Amygdala (tissue), 56 donors: ENCODE data around the gene CISH.
A peak's percentile ranks its signal among the peaks of the same experiment; 100 is the strongest.

Source experiments
- DNase-seq, 56 donors: peaks; one replicate each; lab custom pipeline; 2025; lab: John Stamatoyannopoulos, UW

The CISH gene

DNA sequence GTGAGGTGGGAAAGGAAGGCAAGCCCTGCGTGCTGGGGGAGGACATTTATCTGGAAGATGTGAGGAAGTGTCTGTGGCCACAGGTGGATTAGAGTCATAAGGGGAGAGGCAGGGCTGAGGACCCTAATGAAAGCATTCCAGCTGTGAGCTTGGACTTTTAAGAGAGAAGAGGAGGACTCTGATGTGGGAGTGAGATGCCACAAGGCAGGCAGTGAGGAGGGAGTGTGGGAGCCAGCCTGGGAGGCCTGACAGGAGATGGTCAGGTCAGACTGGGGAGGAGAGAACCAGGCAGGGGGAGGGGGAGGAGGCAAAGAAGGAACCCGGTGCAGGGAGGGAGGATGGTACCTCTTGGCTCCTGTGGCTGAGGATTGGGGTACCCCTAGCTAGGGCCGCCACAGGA lies 26.4 kb upstream of the CISH start:
- no peak for DNase-seq

DNA sequence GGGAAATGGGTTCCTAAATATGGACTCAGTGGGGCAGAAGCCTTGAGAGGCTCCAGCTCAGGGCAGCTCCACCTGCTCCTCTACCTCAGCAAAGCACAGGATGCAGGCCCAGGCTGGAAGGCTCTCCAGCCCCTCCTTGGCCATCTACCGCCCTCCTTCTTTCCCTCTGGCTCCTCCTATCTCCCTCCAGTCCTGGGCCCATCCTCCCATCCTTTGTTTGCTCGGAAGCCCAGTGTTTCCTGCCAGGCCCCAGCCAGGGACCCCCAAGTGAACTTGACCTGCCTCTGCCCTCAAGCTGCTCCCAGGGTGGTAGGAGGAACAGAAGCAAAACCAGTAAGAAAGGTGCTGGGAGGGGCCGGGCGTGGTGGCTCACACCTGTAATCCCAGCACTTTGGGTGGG lies 25.4 kb upstream of the CISH start:
- no peak for DNase-seq

DNA sequence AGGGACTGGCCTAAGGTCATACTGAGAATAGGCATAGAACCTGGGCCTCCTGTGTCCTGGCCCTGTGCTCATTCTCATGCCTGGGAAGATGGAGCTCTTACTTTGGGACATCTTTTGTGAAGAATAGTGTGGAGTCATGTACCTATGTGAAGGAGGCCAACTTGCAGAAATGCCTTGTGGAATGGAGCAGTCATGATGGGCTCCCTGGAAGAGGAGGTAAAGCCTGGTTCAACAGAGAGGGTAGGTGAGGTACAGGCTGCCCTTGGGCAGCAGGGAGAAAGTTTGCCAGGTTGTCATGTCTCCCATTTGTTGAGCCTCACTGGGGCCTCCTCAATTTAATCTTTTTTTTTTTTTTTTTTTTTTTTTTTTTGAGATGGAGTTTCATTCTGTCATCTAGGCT lies 23.5 kb upstream of the CISH start:
- DNase-seq = no peak

DNA sequence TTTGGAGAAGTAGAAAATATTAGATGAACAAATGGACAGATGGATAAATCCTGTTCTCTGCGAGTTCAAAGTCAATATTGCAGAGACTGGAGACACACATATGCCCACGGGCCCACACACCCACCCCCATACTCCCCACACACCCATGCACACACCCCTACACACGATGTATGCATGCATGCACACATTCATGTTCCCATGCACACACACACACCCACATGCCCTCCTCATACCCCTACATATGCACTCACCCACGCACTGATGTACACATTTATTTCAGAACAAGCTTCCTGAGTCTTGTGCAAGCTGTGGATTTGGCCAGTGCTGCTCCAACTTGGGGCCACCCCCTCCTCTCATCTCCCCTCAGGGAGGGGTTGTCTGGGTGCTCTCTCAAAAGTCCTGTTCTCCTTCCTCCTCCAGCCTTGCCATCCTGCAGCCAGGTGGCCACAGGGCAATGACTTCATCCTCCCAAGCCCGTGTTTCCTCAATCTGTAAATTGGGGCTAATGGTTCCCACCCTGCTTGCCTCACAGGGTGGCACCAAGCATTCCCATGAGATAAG lies 21.7 kb upstream of the CISH start:
- no peak for DNase-seq

DNA sequence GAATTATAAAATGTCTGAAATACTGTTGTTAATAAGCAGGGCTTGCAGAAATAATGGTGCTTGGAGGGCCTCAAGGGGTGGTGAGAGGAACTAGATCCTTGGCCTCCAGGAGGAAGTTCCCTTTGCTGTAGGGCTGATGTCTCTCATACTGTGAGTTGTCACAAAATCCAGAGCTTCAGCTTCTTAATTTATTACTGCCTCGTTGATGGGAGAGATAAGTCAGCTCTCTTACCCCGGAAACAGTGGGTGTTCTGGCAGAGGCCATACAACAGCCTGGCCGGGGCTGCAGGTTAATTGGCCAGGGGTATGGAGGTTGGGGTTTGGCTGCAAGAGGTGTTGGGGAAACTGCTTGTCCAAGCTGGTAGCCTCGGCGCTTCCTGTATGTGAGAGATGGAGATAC lies 20.9 kb upstream of the CISH start:
- DNase-seq = no peak

DNA sequence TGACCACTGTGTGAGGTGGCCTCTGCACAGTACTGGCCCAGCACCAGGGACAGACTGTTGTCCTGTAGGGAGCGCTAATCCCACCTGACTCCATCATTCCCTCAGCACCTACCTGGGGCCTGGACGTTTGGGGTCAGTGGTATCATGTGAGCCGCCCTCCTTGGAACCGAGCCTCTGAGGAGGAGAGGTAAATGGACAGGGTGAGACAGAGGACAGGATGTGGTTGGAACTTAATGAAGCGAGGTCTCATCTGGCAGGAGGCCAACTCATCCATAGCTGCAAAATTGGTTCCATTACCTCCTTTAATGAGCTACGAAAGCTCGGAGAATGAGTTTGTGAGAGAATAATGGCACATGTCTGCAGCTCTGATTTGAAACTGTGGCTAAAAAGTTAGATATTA lies 19.3 kb upstream of the CISH start:
- DNase-seq = no peak

DNA sequence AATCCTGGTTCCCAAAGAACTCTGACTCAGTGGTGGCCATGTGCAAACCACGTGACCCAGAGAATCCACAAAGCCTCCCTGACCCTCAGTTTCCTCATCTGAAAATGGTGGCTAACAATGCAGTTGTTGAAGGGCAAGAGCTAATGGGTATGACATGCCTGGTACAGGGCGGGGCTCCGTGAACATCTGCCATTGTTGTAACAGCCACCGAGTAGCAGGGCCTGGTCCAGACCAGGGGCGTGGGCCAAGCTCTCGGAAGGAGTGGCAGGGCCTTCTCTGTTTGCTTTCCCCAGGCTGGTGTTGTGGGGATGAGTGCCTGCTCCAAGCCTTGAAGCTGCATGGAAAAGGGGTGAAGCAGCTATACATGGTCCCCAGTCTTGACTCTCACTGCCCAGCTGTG lies 18.8 kb upstream of the CISH start:
- no peak for DNase-seq

DNA sequence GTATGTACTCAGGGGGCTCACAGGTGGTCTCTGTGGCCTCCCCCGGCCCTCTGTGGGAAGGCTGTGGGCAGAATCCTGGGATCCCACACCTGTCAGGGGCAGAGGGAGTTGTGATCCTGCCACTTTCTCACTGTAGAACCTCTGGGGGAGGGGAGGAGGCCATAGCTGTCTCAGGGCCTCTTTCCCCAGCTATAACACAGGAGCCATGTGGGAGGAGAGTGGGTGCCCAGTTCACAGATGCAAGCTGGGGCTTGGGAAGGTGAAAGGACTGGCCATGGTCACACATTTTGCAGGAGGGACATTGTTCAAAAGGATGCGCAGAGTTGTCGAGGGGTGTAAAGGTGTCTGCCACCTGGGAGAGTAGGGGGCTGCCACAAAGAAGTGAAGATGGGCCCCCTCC lies 17.0 kb upstream of the CISH start:
- DNase-seq = no peak

DNA sequence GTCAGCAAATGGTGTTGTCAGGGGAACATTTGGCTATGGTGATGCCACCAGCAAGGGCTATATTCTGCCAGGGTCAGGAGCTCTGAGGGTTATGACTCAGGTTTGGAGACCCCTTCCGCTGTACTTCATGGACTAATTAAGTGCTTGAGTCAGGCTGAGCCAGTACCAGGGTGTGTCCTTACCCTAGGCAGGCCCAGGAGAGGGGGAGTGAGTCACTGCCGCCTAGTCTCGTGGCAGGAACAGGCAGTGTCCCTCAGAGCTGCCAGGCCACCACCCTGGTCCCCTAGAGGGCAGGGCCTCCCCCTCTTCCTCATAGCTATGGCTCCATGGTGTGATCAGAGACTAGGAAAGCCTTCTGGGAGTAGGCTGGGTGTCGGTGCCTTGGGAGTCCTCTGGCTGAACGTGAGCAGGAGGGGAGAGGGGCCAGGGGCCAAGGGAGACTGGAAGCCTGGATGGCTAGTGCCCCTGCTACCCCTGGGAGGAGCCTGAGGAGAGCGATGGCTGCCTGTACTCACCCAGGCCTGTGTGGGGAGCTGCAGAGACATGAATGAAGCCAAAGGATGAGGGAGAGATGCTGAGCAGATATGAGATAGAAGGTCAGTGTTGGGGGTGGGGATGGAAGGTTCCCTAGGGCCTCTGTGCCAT lies 16.0 kb upstream of the CISH start:
- peak in 25 of 56 donors; percentile 6 to 57 (median 27) for DNase-seq

DNA sequence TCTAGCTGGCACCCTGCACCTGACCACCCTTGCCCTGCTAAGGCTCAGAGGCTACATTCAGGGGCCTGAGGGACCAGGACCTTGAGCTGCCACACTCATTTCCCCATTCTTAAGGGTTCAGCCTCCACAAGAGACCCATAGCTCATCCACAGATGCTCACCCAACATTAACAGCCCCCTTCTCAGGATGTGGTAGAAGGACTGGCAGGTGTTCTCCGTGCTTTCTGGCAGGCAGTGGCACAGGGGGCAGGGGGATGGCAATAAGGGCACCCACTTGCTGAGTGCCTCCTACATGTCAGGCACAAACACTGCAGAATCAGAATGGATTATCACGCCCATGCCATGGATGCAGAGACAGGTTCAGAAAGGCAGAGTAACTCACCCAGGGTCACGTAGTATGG lies 14.8 kb upstream of the CISH start:
- DNase-seq = no peak

DNA sequence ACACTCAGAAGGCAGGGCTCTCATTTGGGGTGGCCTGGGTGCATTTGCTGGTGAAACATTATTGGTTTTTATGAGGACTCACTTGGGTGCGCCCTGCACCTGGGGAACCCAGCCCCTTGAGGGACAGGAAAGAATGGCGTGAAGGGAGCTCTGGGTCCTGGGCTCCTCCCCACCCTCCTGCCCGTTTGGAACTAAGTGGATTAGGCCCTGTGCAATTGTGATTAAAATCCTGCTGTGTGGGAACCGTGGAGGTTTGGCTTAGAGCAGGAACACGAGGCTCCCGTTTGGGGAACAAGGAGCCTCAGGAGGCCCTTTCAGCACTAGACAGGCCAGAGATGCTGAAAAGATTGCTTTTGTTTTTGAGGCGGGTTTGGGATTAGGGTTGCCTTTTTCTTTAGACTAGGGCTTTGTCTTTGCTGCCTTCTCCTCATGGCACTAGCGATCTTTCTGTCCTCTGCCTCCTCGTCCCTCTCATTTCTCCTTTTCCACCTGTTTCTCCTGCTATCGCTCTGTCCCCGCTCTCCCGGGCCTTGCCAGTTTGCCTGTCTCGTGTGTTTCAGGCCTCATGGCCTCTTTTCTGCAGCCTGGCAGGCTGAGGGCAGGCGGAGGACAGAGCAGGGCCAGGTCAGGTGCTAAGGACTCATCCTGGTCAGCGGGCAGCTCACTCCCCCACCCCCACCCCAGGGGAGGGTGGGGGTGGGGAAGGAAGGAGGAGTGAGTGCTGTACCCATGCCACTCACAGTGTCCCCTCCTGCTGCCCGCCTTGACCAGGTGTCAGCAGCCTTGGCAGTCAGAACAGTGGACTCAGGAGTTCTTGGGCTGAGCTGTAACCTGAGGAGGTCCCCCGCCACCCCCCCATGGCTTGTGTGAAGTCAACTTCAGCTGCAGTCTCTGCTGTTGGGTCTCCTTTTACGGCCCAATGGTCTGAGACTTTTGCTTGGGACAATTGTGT lies 13.9 kb upstream of the CISH start:
- DNase-seq = no peak

DNA sequence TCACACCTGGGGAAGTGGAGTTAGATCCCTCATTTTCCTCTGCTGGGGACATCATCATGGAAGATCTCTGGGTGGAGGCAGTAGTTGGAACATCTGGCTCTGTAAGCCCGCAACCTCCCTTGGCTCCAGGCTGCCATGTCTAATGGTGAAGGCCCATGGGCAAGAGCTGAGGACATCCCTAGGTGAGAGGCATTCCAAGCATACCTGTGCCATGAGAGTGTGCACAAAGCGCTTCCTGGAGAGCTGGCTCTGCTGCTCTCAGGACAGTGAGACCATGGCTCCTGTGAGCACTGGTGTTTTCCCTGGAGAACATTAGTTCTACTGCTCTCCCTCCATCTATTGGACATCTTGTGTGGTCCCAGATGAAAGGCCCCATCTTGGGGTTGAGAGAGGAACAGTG lies 13.1 kb upstream of the CISH start:
- no peak for DNase-seq

DNA sequence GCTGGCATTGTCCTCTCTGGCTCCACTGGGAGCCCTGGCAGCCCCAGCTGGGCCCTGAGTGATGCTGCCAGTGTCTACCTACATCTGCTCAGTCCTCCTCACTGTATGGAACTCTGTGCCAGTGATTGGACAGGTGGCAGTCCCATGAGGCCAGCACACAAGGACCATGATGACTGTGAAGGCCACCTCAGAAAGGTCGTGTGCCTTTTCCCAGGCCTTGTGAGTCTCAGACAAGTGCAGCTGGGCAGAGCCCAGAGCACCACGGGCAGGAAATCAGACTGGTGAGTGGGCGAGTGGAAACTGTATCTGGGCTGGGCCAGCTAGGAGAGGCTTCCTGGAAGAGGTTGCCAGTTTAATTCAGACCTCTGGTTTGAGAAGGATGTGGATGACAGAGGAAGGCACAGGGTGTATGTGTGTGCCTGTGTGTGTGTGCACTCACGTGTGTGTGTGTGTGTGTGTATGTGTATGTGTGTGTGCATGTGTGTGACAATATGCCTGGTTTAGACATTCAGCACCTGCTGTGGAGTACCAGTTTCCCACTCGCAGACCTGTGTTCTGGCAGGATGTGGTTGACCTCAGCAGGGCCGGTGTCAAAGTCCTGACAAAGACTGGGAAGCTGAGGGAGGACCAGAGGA lies 12.4 kb upstream of the CISH start:
- no peak for DNase-seq

DNA sequence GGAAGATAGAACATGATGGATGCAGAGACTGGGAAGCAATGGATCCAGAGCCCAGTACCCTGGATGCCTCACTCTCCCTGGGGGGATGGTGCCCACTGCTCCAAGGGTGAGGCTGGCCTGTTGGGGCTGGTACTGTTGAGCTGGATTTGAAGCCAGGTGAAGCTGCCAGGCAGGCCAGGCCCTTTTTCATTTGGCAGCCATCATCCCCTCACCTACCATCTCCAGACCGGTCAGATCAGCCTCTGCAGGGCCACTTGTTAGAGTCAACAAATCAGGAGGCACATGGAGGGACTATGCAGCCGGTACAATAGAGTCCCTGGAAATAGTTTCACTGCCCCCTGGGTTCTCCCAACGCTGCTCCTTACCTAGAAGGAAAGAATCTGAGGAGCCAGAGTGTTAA lies 11.3 kb upstream of the CISH start:
- no peak for DNase-seq

DNA sequence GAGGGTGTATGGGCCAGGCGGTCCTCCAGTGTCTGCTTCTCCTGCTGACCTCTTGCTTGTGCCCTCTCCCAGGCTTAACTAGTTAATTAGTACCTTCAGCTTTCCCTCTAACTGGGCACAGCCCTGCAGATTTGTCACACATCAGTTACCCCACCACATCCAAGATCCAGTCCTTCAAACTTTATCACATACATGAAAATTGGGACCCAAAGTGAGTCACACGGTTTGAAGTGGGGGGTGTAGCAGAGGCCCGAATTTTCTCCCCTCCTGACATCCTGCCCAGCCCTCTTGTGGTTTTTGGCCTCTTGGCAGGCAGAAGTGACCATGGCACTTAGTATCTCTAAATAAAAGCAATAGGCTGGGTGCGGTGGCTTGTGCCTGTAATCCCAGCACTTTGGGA lies 9.2 kb upstream of the CISH start:
- DNase-seq = no peak

DNA sequence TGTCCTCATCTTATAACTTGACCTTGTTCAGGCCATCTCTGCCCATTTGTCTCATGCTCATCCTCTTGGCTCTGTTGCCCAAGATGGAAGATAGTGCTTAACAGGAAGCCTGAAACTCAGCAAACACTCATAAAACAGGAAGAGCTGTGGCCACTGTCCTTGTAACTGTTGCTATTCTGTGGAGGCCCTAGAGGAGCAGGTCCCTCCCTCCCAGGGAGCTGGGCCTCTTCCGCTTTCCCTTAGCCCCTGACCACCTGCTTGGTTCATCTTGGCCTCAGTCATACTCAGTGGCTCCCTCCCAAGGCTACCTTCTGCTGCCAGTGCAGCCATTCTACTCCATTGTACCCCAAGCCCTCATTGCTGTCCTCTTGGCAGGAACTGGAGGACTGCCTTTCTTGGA lies 8.8 kb upstream of the CISH start:
- peak in 23 of 56 donors; percentile 8 to 68 (median 31) for DNase-seq

DNA sequence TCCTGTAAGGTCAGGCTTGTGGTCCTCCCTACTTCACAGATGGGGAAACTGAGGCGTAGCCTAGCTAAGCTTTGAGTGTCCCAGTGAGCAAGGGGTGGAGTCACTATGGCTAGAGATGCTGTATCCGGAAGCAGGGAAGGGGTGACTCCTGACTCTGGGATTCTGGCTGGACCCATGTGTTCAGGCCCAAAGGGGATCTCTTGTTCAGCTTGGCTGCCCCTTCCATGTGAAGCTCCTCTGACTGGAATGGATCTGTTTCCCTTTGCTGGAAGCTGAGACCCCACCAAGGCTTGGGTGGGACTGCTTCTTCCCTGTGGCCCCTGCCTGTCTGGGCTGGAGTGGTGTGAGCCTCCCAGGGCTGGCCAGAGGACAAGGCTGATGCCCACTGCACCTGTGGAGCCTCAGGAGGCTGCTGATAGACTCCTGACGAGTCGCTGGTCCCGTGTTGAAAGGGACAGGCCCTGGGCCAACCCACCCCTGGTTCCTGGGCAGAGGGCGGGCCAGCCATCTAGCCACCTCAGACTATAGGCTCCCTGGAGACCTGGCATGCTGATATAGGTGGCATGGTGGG lies 6.4 kb upstream of the CISH start:
- no peak for DNase-seq

DNA sequence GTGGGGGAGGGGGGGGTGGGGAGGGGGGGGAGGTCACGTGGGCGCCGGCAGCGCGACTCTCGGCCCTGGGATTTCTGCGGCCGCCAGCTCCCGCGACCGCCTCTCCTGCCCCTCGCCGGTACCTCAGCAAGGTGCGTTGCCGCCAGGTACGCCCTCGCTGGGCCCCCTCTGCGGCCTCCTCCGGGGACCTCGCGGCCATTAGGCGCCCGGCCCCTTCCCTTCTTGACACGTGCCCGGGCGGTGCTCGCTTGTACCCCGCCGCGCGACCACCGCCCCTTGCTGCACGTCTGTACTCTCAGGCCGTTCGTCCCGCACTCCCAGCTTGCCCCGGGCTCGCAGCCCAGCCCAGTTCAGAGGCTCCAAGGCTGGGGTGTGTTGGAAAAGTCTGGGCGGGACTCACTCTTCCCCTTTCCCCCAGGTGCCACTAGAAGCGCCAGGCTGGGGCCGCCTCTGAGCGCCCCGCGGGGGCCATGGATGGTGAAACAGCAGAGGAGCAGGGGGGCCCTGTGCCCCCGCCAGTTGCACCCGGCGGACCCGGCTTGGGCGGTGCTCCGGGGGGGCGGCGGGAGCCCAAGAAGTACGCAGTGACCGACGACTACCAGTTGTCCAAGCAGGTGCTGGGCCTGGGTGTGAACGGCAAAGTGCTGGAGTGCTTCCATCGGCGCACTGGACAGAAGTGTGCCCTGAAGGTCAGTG lies 5.7 kb upstream of the CISH start, which contains the start of gene MAPKAPK3:
MAPKAPK3 (plus strand) TSS at position 56 of the 696 bp plus-strand sequence; CDS start at position 471, 415 bp downstream.
- peak in 4 of 56 donors; percentile 16 to 66 (median 48) for DNase-seq

DNA sequence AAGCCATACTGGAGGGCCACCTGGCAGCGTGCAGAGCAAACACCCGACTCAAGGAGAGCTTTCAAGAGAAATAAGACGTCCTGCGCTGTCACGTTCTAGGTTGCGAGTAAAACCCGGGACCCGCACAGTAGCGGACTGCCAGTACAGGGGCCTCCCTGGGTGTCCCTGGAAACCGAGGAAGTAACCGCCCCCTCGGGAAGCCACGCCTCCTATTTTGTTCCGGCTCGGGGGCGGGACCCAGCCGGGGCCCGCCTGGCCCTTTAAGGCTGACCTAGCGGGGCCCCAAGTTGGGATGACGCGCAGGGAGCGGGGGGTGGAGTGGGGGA lies 5.2 kb upstream of the CISH start:
- DNase-seq = peak in 55 of 56 donors; percentile 23 to 90 (median 77)
